Head of caudate nucleus (tissue), 42 donors: ENCODE data around the gene ZNF28.
"Not testable (repeated sequence)": the region's sequence is repeated elsewhere in the genome, so short reads cannot be mapped to it uniquely, and the experiment has no call there.

Experiments
- DNase-seq, 42 donors: peaks; one replicate each; pipeline versions ENCODE4 v3.0.0 to v3.0.0-alpha.2; 2020 to 2021; ENCODE audit warnings: mixed read lengths in 7 of 42
- intact Hi-C: fragments of 100-400 bp; cut with DNase I; formaldehyde crosslinking; loops from one replicate; pipeline ENCODE4 v1.15.0; 2022

The ZNF28 gene

DNA sequence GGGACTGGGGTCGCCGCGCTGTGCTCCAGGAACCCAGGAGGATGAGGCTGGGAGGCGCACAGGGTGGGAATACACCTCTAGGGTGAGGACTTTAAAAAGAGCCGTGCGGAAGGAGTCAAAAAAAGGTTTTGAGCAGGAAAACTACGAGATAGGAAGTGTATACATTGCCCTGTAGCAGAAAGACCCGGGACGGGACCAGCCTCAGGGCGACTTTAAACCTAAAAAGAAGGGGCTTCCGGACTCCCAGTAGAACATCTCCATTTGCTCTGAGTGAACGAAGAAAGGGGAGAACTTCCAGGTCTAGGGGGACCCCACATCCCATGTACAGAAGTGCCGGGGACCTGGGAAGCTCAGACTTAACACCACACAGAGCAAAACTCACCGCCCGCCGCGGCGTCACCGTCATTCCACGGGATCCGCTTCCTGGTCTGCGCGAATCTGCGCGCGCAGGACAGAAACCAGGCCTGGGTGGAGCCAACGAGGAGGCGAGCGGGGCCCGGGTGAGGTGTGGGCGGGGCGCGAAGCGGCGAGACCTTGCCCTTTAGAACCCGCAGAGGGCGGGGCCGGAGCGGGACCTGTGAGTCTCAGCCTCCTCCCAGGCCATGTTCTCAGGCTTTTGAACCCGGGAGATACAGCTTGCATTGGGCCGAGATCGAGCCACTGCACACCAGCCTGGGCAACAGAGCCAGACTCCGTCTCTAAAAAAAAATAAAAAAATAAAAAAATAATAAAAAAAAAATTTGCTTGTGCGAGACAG, at the start of gene ZNF28:
ZNF28 (minus strand) TSS at position 430 of the 757 bp plus-strand sequence. CDS start 3,675 bp downstream, outside the sequence.
- intact Hi-C loops: not testable (repeated sequence)
- DNase-seq: peak; percentile 11 to 88 (median 73)

DNA sequence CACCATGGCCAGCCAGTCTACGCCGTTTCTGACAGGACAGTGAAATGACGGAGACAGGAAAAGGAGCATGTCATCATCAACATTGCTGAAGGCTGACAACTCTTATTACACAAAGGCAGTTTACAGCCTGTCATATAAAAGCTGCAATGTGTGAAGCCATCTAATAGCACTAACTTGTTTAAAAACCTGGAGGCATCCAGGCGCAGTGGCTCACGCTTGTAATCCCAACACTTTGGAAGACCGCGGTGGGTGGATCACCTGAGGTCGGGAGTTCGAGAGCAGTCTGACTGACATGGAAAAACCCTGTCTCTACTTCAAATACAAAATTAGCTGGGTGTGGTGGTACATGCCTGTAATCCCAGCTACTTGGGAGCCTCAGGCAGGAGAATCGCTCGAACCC, 46.6 kb upstream of the ZNF28 start:
- intact Hi-C loops: not testable (repeated sequence)

DNA sequence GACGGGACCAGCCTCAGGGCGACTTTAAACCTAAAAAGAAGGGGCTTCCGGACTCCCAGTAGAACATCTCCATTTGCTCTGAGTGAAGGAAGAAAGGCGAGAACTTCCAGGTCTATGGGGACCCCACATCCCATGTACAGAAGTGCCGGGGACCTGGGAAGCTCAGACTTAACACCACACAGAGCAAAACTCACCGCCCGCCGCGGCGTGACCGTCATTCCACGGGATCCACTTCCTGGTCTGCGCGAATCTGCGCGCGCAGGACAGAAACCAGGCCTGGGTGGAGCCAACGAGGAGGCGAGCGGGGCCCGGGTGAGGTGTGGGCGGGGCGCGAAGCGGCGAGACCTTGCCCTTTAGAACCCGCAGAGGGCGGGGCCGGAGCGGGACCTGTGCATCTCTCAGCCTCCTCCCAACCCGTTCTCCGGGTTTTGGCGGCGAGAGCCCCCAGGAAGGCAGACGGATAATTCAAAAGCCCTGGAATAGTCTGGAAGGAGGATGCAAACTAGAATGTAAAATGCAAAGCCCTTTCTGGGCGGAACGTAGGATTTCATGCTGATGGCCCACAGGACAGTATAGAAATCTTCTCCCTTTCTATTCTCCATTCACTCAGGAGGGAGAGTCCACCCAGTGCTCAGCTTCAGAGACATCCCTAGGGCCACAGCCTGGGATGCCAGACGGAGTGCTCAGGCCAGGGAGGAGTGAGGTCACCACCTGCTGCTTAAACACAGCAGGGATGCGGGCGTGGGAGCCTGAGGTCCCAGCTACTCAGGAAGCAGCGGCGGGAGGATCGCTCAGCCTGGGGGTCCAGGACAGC, 36.2 kb upstream of the ZNF28 start, which contains the start of gene ZNF468:
ZNF468 (minus strand) TSS at position 242 of the 814 bp plus-strand sequence. CDS start 3,347 bp downstream, outside the sequence.
- peak; percentile 52 to 91 (median 78) for DNase-seq
- intact Hi-C loops: not testable (repeated sequence)

More for the DNA sequence above, 46.6 kb upstream of the ZNF28 start:
- not testable (repeated sequence) for DNase-seq

DNA sequence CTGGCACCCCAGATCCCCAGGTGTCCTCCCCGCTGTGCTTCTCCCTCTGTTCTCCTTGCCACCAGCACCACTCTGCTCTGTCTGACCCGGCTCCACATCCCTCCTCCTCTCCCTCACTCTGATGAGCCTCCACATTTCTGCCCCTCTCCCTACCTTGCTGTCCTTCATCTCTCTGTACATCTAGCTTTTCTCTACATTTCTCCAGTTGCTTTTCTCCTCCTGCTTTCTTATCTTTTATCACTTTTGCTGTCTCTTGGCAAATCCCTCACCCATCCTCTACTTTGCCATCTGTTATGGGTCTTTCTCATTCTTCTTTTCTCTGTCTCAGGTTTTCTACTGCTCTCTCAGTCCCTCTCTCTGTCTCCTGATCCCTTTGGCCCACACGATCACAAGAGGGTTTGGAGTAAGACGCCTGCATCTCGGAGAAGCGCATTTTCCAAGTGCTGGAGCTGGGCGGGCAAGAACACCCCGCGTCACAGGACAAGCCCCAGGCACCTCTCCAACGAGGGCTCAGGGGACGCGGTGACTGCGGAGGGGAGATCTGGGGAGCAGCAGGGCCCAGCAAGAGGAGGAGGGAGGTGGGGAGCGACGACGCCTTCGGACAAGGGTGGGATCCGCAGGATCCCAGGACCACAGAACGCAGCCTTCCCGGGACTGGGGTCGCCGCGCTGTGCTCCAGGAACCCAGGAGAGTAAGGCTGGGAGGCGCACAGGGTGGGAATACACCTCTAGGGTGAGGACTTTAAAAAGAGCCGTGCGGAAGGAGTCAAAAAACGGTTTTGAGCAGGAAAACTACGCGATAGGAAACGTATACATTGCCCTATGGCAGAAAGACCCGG, 35.3 kb upstream of the ZNF28 start:
- peak in 9 of 42 donors; percentile 3 to 35 (median 9) for DNase-seq

DNA sequence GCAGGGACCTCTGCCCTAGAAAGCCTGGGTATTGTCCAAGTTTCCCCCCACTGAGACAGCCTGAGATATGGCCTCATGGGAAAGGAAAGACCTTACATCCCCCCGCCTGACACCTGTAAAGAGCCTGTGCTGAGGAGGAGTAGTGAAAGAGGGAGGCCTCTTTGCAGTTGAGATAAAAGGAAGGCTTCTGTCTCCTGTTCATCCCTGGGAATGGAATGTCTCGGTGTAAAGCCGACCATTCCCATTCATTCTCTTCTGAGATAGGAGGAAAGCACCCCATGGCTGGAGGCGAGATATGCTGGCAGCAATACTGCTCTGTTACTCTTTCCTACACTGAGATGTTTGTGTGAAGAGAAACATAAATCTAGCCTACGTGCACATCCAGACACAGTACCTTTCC, 25.9 kb upstream of the ZNF28 start:
- intact Hi-C loops, DNase-seq: not testable (repeated sequence)

More for the DNA sequence above, 35.3 kb upstream of the ZNF28 start:
- intact Hi-C loops: not testable (repeated sequence)

DNA sequence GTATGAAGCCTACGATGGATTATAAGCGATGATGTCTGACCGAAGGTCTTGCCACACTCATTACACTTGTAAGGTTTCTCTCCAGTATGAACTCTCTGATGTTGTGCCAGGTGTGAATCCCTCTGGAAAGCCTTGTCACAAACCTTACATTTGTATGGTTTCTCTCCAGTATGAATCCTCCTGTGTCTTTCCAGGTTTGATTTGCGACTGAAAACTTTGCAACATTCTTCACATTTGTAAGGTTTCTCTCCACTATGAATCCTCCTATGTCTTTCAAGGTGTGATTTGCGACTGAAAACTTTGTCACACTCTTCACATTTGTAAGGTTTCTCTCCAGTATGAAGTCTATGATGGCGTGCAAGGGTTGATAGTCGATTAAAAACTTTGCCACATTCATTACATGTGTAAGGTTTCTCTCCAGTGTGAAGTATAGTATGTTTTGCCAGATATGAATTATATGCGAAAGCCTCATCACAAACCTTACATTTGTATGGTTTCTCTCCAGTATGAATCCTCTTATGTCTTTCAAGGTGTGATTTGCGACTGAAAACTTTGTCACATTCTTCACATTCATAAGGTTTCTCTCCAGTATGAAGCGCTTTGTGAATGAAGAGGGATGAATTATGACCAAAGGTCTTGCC, 19.5 kb upstream of the ZNF28 start:
- intact Hi-C loops, DNase-seq: not testable (repeated sequence)

DNA sequence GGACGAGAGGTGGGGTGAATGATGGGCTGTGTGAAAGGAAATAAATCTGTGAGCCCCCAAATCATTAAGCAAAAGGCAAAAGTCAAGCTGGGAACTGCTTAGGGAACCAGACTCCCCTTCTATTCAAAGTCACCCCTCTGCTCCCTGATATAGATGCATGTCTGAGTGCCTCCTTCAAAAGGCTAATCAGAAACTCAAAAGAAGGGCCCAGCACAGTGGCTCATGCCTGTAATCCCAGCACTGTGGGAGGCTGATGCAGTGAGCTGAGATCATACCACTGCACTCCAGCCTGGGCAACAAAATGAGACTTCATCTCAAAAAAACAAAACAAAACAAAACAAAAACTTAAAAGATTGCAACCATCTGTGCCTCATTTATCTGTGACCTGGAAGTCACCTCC, 12.9 kb upstream of the ZNF28 start:
- DNase-seq, intact Hi-C loops: not testable (repeated sequence)

DNA sequence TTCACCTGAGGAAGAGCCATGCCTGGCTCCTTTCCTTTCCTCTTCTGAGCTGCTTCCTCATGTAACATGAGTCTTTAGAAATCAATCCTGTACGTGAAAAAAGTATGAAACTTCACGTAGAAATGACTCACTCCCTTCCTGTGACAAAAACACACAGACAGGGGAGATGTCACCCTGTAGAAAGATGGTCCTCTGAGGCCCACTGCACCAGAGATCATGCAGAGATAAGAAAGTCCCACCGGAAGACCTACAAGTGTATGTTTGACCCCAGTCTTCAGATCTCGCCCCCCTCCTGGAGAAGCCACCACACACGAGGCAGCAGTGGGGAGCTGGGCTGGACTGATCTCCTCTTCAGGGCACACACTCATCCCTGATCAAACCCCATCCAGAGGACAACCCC, 12.1 kb upstream of the ZNF28 start:
- intact Hi-C loops, DNase-seq: not testable (repeated sequence)

DNA sequence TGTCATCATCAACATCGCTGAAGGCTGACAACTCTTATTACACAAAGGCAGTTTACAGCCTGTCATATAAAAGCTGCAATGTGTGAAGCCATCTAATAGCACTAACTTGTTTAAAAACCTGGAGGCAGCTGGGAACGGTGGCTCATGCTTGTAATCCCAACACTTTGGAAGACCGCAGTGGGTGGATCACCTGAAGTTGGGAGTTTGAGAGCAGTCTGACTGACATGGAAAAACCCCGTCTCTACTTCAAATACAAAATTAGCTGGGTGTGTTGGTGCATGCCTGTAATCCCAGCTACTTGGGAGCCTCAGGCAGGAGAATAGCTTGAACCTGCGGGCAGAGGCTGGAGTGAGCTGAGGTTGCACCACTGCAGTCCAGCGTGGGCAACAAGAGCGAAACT, 8.4 kb upstream of the ZNF28 start:
- DNase-seq: peak in 9 of 42 donors; percentile 12 to 65 (median 39)
- intact Hi-C loops: not testable (repeated sequence)

DNA sequence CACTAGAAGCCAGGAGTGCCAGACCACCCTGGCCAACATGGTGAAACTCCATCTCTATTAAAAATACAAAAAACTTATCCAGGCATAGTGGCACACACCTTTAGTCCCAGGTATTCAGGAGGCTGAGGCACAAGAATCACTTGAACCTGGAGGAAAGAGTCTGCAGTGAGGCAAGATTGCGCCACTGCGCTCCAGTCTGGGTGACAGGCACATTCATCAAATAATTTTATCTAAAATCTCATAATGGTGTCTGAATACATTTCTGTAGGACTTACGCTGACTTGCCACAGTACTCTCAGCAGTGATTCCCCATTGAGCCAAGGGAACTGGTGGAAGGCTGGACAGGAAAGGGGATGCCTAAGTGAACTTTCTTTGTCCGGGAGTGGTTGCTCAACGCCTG, 4.3 kb upstream of the ZNF28 start:
- no peak for DNase-seq
- intact Hi-C loops: no loop called here

DNA sequence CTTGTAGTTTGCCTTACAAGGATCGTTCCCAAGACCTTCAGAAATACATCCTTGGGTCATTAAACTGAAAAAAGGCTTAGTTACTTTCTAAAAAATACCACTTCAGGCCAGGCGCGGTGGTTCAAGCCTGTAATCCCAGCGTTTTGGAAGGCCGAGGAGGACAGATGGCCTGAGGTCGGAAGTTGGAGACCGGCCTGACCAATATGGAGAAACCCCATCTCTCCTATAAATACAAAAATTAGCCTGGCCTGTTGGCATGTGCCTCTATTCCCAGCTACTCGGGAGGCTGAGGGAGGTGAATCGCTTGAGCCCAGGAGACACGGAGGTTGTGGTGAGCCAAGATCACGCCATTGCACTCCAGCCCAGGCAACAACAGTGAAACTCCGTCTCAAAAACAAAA, 2.2 kb upstream of the ZNF28 start:
- intact Hi-C loops: no loop called here
- no peak for DNase-seq

DNA sequence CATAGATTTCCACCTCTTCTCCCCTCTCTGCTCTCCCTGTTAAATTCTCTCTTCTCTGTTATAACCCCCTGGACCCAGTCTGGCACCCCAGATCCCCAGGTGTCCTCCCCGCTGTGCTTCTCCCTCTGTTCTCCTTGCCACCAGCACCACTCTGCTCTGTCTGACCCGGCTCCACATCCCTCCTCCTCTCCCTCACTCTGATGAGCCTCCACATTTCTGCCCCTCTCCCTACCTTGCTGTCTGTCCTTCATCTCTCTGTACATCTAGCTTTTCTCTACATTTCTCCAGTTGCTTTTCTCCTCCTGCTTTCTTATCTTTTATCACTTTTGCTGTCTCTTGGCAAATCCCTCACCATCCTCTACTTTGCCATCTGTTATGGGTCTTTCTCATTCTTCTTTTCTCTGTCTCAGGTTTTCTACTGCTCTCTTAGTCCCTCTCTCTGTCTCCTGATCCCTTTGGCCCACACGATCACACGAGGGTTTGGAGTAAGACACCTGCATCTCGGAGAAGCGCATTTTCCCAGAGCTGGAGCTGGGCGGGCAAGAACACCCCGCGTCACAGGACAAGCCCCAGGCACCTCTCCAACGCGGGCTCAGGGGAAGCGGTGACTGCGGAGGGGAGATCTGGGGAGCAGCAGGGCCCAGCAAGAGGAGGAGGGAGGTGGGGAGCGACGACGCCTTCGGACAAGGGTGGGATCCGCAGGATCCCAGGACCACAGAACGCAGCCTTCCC, 795 bp downstream of the ZNF28 start:
- peak in 24 of 42 donors; percentile 5 to 57 (median 26) for DNase-seq
- intact Hi-C loops: not testable (repeated sequence)

DNA sequence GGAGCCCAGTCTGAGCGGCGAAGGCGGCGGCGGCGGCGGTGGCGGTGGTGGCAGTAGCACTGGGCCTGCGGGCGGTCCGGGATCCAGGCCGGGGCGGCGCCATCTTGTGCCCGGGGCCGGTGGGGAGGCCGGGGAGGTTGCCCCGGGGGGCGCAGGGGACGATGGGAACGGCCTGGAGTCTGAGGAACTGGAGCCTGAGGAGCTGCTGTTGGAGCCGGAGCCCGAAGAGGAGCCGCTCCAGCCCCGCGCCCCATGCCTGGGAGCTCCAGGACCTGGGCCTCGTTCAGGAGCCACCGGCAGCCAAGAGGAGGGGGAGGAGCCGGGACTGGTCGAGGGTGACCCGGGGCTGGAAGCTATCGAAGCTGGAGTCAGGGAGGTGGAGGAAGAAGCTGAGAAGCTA, 11.6 kb downstream of the ZNF28 start:
- DNase-seq: no peak
- intact Hi-C loops: no loop called here

DNA sequence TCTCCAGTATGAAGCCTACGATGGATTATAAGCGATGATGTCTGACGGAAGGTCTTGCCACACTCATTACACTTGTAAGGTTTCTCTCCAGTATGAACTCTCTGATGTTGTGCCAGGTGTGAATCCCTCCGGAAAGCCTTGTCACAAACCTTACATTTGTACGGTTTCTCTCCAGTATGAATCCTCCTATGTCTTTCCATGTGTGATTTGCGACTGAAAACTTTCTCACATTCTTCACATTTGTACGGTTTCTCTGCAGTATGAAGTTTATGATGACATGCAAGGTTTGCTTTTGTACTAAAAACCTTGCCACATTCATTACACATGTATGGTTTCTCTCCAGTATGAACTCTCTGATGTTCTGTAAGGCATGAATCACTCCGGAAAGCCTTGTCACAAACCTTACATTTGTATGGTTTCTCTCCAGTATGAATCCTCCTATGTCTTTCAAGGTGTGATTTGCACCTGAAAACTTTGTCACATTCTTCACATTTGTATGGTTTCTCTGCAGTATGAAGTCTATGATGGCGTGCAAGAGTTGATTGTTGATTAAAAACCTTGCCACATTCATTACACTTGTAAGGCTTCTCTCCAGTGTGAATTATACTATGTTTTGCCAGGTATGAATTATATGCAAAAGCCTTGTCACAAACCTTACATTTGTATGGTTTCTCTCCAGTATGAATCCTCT, 21.3 kb downstream of the ZNF28 start:
- intact Hi-C loops: not testable (repeated sequence)

DNA sequence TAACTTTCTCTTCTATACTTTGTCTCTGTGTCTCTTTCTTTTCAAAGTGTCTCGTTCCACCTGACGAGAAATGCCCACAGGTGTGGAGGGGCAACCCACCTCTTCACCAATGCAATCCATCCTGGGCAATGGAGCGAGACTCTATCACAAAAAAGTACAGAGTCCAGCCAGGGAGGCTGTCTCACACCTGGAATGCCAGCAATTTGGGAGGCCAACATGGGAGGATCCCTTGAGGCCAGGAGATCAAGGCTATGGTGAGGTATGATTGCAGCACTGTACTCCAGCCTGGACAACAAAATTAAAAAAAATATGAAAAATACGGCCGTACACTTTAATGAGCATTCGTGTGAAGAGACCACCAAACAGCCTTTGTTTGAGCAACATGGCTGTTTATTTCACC, 32.0 kb downstream of the ZNF28 start:
- DNase-seq: peak in 1 of 42 donors; percentile 33
- intact Hi-C loops: no loop called here

More for the DNA sequence above, 21.3 kb downstream of the ZNF28 start:
- DNase-seq: not testable (repeated sequence)

DNA sequence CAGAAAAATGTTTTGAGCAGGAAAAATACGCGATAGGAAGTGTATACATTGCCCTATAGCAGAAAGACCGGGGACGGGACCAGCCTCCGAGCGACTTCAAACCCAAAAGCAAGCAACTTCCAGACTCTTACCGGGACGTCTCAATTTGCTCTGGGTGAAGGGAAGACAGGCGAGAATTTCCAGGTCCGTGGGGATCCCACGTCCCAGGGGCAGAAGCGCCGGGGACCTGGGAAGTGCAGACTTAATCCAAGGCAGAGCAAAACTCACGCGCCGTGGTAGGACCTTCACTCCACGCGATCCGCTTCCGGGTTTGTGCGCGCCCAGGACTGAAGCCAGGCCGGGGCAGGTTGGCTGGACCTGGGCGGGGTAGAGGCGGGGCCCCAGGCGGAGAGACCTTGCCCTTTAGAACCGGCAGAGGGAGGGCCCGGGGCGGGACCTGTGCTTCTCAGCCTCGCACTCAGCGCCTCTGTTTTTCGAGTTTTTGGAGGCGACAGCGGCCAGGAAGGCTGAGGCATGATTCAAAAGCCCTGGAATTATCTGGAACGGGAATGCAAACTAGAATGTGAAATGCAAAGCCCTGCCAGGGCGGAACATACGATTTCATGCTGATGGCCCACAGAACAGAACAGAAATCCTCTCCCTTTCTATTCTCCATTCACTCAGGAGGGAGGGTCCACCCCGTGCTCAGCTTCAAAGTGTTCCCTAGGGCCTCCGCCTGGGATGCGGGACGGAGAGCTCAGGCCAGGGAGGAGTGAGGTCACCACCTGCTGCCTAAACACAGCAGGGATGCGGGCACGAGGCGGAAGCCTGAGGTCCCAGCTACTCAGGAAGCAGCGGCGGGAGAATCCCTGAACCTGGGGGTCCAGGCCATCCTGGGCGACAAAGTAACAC, 34.7 kb downstream of the ZNF28 start, which contains the start of gene ZNF600:
ZNF600 (minus strand) TSS at position 328 of the 891 bp plus-strand sequence. CDS start 7,903 bp downstream, outside the sequence.
- peak; percentile 21 to 78 (median 54) for DNase-seq
- intact Hi-C loops: not testable (repeated sequence)
